Pericardium fibroblast (primary cell): Measurements from ENCODE around the gene RPLP1. TPM values are rescaled to one million over a fixed set of nuclear protein-coding genes. Genes with fewer than 3 reads are reported as not detected.

Source experiments
- total RNA-seq: library from RNA; depleted of rRNA; stranded (reverse); fragments of >200 nt; gene quantifications from 2 replicates; pipeline ENCODE4 v1.2.3, GENCODE V29; 2015

The RPLP1 gene
- total RNA-seq = 1,039 and 1,200 TPM in 2 replicates

GRCh38 chr15:69452692-69453521, at the start of gene RPLP1:
Gene RPLP1, plus strand, starts transcription at chr15:69452818. Its CDS starts 131 bp downstream, at chr15:69452949.

GRCh38 chr15:69413822-69414700, 38.6 kb upstream of the RPLP1 start, which contains the start of gene KIF23:
Gene KIF23, plus strand, starts transcription at chr15:69414349. Its CDS starts 117 bp downstream, at chr15:69414466.

Other genes with a start within 250 kb of the RPLP1 start
- 0.17 and 1.3 TPM in 2 replicates for gene PAQR5, start 153.9 kb upstream of the RPLP1 start, total RNA-seq
- gene KIF23, start 38.5 kb upstream of the RPLP1 start, total RNA-seq = 3.5 and 3.7 TPM in 2 replicates